ENCODE data around the gene DIS3L2.

DNA sequence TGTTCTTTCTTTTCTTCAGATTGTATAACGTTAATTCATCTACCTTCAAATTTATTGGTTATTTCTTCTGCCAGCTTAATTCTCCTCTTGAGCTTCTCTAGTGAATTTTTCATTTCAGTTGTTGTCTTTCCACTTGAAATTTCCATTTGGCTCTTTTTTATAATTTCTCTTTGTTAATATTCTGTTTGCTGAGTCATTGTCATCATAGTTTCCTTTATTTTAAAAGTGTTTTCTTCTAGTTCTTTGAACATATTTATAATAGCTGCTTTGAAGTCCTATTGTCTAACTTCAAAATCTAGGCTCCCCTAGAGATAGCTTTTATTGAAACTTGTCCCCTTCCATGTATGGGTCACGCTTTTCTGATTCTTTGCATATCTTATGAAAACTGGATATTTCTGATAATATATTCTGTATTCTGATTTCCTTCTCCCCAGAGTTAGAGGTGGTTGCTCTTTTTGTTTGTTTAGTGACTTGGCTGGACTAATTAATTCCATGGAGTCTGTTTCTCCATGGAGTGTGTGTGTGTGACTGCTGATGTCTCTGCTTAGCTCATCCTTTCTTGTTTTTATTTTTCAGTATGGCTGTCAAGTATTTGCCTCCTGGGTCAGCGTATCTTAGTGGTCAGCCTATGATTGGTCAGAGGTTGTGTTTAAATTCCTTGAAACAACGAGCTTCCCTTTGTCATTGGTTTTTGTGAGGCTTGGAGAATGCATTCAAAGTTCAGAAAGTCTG, 47.6 kb downstream of the DIS3L2 start:
- TF ChIP-seq, protein P1, sequence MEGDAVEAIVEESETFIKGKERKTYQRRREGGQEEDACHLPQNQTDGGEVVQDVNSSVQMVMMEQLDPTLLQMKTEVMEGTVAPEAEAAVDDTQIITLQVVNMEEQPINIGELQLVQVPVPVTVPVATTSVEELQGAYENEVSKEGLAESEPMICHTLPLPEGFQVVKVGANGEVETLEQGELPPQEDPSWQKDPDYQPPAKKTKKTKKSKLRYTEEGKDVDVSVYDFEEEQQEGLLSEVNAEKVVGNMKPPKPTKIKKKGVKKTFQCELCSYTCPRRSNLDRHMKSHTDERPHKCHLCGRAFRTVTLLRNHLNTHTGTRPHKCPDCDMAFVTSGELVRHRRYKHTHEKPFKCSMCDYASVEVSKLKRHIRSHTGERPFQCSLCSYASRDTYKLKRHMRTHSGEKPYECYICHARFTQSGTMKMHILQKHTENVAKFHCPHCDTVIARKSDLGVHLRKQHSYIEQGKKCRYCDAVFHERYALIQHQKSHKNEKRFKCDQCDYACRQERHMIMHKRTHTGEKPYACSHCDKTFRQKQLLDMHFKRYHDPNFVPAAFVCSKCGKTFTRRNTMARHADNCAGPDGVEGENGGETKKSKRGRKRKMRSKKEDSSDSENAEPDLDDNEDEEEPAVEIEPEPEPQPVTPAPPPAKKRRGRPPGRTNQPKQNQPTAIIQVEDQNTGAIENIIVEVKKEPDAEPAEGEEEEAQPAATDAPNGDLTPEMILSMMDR (IDR thresholded peaks at IDR 0.05; ENCODE audit: low read length) = no peak
- TF ChIP-seq EZH2 (IDR thresholded peaks at IDR 0.05; ENCODE audit: borderline replicate concordance, low read length) = no peak

Data from OCI-LY1 (cell line).